IPS-NIHi7 (cell line): Measurements from ENCODE around the gene RHCE.
"Not testable (repeated sequence)": the region's sequence is repeated elsewhere in the genome, so short reads cannot be mapped to it uniquely, and the experiment has no call there.

Source experiments
- DNase-seq: peaks from one replicate; pipeline ENCODE4 v3.0.0; 2012; ENCODE audit warnings: mixed read lengths; ENCODE audit errors: extremely low spot score

Gene RHCE

DNA sequence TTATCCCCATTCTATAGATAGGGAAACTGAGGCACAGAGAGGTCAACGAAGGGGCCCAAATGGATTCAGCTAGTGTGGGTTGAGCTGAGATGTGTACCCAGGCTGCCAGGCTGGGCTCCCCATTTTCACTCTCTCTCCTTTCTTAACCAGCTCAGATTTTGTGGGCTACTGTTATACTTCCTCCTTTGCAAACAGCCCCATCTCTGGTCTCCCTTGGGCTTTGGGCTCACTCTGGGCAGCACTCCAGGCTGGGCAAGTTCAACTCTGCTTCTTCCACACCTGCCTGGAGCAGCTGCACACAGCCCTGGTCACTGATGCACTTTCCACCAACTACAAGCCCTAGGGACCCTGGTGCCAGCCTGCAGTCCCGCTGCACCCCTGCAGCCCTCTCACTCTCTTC, 22.5 kb downstream of the RHCE start:
- DNase-seq = not testable (repeated sequence)

DNA sequence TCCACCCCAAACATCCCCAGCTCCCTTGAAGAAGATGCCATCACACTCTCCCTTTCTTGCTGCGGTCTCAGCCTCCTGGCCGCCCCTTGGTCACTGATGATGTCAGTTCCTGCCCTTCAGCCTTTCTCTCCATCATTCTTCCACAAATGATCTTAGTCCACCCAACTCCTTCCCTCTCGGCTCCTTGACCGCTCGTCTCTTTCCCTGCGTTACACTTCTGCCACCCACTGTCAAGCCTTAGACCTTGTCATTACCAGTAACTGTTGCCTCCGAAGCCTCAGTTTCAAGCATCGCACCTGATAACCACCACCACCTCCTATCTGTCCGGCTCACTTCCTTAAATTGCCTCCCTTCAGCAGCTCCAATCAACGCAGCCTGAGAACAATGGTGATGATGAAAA, 23.1 kb downstream of the RHCE start:
- not testable (repeated sequence) for DNase-seq

DNA sequence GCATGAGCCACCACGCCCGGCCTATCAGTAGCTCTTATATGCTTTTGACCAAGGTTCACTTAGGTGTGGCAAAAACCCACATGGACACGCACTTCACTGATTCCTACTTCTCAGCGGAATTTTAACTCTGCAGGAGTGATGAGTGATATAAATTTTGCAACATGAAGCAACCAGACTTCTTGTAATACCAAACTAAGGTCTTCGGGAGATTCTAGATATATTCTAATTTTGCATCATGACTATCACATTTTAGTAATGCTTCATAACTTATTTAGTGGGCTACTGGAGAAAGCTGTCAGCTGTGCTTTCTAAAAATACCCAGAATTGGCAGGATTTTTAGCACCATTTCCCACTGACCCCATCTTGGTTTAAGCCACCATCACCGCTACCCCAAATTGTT, 27.8 kb downstream of the RHCE start:
- DNase-seq = no peak

DNA sequence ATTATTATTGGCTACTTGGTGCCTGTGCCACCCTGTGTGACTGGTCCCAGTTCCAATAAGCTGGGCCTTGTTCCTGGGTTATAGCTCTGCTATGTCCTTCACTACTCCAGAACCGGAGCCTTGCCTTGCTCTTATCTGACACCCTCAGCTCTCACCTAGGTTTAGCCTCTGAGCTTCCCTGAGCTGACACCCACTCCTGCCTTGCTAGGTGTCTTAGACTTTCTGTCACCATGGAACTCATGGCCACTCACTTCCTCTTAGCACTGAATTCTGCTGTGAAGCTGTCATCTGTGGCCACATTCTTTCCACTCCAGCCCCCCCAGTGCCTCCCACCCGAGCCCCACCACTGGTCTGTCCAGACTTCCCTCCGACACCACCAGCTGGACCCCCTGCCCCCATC, 30.9 kb downstream of the RHCE start:
- DNase-seq = not testable (repeated sequence)

DNA sequence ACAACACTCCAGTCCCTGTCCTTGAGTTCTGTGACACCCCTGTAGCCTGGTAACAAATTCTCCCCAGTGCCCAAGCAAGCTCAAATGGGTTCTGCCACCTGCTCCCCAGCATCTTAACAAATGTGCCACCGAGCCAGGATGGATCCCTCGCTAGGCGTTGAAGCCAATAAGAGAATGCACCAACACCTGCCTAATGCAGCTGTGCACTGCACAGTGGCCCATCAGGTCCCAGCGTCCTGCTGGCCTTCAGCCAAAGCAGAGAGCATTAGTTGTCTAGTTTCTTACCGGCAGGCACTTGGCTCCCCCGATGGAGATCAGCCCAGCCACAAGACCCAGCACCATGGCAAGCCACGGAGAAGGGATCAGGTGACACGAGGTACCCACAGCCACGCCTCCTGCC, 31.9 kb downstream of the RHCE start:
- DNase-seq = not testable (repeated sequence)

DNA sequence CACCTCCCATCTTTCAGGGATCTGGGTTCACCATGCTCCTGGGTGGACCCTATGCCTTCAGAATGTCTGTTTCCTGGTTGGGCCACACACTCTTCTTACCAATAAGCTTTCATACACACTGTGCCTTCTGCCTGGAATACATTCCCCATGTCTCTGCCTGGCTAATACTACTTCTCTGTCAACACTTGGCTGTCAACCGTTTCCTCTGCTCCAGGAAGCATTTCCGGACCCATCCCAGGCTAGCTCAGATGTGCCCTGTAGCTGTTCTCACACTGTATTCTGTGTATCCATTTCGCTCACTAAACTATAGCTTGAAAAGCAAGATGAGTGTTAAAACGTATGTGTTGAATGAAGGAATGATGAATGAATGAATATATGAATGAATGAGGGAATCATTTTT, 33.5 kb downstream of the RHCE start:
- DNase-seq = not testable (repeated sequence)

DNA sequence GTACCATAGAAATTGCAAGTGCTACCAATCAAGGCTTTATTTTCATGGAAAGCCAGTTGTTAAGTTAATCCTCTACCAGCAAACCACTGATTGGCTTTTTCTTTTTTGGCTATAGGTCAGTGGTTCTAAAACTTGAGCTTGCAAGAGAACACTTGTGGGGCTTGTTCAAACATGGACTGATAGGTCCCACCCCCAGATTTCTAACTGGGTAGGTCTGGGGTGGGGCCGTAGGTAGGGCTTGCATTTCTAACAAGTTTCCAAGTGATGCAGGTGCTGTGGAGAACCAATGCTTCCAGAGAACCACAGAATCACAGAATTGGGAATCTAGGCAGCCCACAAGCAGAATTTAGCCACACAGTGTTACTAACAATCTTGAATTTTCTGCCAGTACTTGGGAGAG, 36.8 kb downstream of the RHCE start:
- DNase-seq = not testable (repeated sequence)

DNA sequence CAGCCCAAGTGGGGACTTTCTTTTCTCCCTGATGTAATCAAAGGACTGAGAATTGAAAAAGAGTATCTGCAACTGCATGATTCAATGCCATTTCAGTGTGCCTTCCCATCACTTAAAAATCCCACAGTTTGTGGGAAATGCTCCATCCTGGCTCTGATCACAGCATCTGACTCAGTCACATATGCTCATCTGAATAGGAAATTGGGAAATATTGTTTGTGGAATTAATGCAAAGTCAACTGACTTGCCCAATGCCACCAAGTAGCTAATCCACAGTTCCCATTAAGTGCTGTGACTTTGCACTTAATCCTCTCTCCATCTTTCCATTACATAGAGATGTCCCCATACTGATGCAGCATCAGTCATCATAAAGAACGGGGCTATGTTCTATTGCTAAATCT, 37.5 kb downstream of the RHCE start:
- not testable (repeated sequence) for DNase-seq

DNA sequence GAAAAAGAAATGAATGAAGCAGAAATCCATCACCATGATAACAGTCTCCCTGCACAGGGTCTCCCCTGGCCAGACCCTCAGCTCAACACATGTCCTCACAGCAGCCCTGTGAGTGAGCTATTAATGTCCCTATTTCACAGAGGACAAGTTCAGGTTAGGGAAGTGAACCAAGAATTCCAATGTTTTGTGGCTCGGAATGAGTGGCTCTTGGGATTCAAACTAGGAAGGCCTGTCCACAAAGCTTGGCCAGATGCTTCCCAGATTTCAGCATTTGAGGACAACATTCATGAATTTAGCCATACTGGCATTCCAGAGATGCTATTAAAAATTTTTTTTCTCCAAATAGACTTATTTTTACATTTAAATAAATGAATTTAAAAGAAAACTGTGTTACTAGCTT, 38.1 kb downstream of the RHCE start:
- not testable (repeated sequence) for DNase-seq

DNA sequence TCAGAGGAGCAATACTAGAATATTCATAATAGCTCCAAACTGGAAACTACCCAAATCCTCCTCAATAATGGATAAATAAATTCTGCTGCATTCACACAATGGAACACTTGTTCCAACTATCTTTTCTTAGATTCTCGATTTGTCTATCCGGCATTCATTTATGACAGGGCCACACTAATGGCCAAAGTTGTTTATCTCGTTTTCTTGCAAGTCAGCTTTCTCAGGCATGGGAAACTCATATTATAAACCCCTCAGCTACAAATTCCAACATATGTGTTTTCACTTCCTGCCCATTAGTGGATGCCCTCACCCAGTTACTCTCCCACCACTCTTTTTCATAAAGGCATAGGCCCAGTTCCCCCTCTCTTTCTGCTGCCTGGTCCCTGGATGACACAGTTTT, 42.3 kb downstream of the RHCE start:
- not testable (repeated sequence) for DNase-seq

DNA sequence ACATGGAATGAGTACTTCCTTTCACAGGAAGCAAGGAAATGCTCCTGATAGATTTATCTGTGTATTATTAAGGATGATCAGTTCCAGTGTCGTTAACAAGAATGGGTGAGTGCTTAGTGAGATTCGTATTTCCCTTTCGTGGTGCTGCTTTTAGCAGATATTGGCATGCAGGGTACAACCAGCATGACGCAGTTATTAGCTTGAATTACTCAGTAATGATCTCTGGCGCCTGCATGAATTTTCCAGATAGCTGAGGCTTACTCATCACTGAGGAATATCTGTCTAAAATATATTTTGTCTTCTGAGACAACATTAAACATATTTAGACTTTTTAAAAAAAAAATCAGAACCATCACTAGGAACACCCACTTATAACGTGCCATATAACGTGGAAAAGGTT, 48.9 kb downstream of the RHCE start:
- not testable (repeated sequence) for DNase-seq

DNA sequence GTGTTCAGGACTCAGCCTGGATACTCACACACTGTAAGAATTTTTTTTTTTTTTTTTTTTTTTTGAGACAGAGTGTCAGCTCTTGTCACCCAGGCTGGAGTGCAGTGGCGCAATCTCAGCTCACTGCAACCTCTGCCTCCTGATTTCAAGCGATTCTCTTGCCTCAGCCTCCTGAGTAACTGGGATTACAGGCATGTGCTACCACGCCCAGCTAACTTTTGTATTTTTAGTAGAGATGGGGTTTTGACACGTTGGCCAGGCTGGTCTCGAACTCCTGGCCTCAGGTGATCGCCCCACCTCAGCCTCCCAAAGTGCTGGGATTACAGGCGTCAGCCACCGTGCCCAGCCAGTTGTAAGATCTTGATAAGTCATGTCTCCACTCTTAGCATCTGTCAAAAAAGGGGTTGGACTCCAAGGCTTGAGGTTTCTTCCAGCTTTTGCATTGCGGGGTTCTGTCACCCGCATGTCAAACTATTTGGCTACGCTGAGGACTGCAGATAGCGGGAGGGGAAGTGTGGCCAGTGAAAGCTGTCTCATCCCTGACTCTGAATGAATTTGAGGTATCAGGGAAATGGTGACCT, 50.8 kb downstream of the RHCE start:
- not testable (repeated sequence) for DNase-seq

DNA sequence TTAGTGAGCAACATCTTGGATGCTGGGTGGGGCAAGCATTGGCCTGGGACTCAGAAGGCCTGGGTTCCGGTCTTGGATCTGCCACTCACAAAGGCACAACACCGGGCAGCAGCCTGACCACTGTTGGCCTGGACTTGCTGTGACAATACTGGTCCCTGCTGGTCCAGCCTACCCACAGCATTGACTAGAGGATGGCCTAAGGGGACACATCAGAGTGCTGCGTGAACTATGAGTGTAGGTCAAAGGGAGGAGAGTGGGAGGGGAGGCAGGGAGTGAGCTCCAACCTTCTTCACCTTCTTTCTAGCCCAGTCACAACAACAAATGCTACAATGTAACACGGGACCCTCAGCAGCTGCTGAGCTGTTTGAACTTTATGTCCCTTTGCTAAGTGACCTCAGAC, 51.4 kb downstream of the RHCE start:
- DNase-seq = peak; percentile 11

DNA sequence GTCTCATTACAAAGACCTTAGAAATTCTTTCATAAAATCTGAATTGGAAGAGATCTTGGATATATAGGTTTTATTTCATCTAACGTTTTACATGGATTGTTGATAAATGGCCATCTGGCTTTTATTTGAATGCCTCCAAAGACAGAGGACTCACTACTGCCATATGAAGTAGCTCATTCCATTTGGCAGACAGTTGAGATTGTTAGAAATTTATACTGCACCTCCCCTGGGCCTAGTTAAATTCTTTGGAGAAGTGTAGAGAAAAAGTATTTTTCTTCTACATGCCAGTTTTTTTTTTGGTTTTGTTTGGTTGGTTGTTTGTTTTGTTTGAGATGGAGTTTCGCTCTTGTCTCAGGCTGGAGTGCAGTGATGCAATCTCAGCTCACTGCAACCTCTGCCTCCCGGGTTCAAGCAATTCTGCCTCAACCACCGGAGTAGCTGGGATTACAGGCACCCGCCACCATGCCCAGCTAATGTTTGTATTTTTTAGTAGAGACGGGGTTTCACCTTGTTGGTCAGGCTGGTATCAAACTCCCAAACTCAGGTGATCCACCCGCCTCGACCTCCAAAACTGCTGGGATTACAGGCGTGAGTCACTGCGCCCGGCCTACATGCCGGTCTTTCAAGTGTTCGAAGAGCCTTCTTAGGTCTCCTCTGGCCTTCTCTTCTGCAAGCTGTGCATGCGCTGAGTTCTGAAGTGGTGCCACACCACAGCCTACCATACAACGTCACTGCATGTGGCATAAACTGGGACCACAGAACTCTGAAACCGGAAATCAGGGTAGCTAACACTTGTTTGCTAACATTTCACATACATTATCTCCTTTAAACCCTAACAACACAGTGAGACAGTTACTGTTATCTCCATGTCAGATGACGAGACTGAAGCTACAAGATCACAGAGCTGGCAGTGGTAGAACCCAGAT, 57.7 kb downstream of the RHCE start:
- not testable (repeated sequence) for DNase-seq

DNA sequence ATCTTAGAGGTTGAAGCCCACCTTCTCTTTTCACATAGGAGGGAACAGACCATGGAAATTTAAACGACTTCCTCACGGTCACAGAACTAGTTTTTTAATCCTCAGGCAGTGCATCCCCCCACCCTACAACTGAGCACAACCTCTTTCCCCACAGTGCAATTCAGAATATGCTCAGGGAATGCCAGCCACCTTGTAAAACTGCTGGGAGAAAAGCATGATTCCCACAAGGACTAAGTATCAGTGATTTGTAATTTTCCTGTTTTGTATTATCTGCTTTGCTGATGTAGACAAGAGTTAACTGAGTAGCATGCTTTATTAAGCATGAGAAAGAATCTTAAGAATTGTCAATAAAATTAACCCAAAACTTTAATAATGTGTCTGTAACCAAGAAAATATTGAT, 58.7 kb downstream of the RHCE start:
- no peak for DNase-seq

DNA sequence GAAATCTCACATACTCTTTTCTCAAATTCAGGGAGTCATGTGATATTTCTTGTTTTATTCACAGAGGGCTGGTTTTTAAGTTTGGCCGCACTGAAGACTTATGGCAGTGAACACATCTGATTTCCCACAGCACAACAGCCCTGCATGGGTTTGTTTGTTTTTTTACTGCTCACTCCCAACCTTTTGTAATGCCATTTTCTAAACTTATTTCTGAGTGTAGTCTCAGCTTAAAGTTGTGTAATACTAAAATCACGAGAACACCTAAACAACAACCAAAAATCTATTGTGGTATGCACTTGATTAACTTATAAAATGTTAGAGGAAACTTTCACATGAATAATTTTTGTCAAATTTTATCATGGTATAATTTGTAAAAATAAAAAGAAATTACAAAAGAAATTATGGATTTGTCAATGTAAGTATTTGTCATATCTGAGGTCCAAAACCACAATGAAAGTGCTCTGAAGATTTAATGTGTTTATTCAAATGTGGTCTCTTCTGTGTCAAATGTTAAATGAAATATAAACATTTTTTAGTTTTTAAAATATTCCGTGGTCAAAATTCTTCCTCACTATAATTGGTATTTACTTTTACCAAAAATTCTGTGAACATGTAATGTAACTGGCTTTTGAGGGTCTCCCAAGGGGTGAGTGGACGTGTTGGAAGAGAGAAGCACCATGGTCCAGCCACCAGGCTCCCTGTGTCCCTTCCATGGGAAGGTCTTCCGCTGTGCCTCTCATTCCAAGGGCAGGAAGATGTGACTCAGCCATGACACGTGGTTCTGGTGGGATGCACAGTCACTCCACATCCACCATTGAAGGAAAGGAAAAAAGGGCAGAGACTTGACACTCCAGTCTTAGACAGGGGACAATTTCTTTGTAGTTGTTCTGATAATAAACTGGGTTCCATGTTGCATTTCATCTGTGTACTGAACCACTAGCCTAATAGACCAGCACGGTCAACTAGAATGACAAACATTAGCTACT, 59.7 kb downstream of the RHCE start:
- no peak for DNase-seq

DNA sequence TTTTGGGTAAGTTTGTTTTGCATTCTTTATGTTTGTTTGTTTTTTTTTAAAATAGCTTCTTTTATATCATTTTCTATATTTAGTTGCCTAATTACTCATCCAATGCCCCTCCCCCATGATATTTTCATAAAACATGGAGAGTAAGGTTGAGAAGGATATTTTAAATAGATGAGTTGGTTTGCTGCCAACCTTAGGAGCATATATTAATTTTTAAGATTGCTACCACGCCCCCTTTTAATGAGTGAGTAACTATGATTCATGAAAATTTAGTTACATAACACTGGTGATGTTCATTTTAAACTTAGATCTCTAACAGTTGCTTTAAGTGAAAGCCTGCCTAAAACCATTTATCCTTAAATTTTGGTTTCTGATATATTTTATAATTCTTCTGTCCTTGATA, 63.8 kb downstream of the RHCE start:
- DNase-seq = no peak

DNA sequence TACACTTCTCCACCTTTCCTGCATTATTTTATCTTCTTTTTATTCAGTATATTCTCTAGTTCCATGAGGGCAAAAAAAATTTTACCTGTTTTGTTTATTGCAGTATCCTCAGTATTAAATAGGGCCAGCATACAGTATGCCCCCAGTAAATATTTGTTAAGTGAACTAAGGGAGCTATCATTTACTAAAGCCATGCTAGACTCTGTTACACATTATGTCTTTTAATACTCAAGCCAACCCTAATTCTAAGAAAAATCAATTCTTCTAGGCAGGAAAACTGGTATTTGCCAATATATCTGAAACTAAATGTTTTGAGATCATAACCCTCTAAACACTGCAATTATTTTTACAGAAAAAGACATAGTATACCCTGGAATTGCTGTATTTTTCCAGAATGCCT, 64.2 kb downstream of the RHCE start:
- DNase-seq = no peak

DNA sequence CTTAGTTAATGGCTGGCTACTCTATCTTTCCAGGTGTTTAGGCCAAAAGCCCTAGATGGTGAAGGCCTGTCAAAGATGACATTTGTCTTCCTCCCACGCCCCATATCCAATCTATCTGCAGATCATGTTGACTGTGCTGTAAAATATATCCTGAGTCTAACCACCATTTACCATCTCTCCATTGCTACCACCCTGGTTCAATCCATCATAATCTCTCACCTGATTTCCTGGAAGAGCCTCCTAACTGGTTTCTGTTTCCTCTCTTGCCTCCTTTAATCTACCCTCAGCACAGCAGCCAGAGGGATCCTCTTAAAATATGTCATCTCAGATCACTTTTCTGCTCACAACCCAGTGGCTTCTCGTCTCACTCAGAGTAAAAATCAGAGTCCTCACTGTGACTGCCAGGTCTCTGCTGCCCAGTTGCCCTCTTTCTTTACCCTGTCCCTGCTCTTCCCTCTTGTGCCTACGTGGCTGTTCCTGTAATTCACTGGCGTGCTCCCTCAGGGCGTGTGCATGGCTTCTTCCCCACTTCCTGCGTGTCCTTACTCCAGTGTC, 64.7 kb downstream of the RHCE start:
- no peak for DNase-seq

DNA sequence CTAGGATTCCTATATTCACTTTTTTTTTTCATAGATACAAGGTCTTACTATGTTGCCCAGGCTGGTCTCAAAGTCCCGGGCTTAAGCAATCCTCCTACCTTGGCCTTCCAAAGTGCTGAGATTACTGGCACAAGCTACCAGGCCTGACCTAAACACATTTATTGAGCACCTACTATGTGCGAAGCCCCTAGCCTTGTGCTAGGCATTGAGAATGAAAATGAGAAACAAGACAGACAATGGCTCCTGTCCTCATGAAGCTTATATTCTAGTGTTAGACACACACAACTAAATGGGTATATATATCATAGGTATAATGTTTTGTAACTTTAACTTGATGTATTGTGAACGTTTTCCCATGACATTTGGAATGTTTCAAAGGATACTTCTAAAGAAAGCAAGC, 71.0 kb downstream of the RHCE start:
- no peak for DNase-seq

DNA sequence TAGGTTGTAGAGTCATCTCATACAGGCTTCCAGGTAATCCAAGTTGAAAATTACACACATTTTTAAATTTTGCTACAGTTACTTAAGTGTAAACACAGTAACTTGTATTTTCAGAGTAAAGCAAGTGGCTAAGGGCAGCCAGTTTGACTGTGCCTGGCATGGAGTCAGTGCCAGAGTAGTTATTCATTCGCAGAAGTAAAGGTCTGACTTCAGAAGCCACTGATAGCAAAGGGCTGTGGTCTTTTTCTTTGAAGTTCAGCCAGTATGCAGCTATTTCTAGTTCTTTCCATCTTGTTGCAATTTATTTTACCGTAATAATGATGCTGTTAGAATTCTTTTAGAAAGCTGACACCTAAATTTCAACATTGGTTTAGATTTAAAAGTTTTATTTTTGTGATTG, 73.1 kb downstream of the RHCE start:
- no peak for DNase-seq

DNA sequence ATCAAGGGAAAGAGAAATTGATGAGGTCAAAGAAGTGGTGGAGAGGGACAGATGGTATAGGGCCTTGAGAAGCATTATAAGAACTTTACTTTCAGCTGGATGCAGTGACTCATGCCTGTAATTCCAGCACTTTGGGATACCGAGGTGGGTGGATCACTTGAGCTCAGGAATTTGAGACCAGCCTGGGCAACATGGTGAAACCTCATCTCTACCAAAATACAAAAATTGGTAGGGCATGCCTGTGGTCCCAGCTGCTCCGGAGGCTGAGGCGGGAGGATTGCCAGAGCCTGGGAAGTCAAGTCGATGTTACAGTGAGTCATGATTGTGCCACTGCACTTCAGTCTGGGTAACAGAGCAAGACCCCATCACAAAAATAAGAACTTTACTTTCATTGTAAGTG, 76.8 kb downstream of the RHCE start:
- DNase-seq = no peak
